NCI-H2196 (cell line): ENCODE data around the gene TASOR.
"Not testable (repeated sequence)": the region's sequence is repeated elsewhere in the genome, so short reads cannot be mapped to it uniquely, and the experiment has no call there.

Experiments used
- DNase-seq: peaks from one replicate; lab custom pipeline; 2025; ENCODE audit not compliant: unreplicated experiment; lab: John Stamatoyannopoulos, UW

The TASOR gene

GRCh38 chr3:56683122-56683817, at the start of gene TASOR:
Gene TASOR, minus strand, starts transcription at chr3:56683265. Its CDS starts 259 bp downstream, at chr3:56683006.
- DNase-seq, result peak; percentile 78

GRCh38 chr3:56732109-56732508, 49.0 kb upstream of the TASOR start:
- DNase-seq, result no peak

GRCh38 chr3:56725175-56725574, 42.1 kb upstream of the TASOR start:
- DNase-seq, result no peak

- no peak for DNase-seq
Measured at GRCh38 chr3:56724676-56725075, 41.6 kb upstream of the TASOR start.

GRCh38 chr3:56720849-56721248, 37.8 kb upstream of the TASOR start:
- DNase-seq, result peak; percentile 9

DNA sequence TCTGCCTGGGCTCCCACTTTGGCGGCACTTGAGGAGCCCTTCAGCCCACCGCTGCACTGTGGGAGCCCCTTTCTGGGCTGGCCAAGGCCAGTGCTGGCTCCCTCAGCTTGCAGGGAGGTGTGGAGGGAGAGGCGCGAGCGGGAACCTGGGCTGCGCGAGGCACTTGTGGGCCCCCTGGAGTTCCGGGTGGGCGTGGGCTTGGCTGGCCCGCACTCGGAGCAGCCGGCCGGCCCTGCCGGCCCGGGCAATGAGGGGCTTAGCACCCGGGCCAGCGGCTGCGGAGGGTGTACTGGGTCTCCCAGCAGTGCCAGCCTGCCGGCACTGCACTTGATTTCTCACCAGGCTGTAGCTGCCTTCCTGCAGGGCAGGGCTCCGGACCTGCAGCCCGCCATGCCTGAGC, 35.7 kb upstream of the TASOR start:
- not testable (repeated sequence) for DNase-seq

DNA sequence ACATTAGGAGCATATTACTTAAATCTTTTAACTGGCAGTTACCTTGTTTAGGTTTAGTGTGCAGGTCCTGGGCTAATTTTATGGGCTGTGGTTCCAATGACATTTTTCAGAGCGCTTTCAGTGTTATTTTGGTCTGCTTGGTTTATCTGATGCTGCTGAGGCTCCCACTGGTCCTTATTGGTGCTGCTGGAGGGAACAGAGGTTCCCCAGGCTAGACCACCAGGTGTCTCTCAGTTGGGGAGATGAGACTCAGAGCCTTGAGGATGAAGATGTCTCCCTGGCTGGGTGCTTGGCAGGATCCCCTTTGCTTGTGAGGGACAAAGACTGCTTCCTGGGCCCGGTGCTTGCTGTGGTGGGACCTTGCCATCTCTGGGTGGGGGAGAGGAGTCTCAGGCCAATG, 28.3 kb upstream of the TASOR start:
- DNase-seq, result no peak

- not testable (repeated sequence) for DNase-seq
Measured at GRCh38 chr3:56707412-56707811, 24.3 kb upstream of the TASOR start.

DNA sequence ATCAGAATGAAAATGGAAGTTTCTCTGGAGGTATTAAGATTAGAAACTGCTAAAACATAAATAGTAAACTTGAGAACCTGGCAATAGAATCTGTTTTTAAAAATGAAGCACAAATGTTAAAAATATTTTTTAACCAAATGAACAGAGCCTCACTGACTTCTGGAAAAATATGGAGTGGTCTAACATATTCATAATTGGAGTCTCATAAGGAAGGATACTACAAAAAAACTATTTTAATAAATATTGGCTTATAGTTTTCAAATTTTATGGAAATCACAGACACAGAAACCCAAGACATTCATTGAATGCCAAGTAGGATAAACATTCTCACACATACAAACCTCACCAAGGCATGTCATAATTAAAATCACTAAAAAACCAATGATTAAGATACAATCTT, 23.6 kb upstream of the TASOR start:
- no peak for DNase-seq

DNA sequence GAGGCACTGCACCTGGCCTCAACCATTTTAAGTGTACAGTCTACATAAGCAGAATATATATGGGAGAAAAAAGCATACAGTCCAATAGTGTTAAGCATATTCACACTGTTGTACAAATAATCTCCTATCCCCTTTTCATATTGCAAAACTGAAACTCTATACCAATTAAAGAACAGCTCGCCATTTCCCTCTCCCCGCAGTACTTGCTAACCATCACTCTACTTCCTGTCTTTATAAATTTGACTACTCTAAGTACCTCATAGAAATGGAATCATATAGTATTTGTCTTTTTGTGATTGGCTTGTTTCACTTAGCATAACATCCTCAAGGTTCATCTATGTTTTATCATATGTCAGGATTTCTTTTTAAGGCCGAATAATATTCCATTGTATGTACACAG, 21.6 kb upstream of the TASOR start:
- DNase-seq, result no peak

DNA sequence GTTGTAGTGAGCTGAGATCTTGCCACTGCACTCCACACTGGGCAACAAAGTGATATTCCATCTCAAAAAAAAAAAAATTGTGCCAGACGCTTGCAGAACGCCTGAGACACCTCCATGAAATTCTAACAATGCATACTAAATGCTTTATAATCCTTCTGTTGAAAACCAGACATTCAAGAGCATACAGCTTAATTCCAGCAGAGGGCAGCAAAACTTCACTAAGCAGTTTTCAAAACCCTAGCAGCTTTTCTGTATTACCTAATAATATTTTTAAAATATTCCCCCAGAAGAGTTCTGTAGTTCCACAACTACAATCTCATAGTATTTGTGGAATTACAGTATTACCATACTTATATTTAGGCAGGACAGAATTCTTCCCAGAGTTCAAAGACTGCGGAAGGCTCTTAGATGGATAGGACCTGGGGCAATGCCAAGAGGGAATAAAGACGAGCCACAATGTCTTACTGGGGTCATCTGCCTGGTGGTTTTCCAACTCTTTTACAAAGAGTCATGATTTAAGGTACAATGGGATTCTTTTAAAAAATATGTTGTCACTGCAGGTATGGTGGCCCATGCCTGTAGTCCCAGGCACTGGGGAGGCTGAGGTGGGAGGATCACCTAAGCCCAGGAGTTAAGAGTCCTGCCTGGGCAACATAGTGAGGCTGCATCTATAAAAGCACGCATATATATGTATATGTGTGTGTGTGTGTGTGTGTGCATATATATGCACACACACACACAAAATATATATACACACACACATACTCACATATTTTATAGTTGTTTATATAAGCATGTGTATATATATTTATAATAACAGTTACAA, 19.6 kb upstream of the TASOR start:
- peak; percentile 64 for DNase-seq

DNA sequence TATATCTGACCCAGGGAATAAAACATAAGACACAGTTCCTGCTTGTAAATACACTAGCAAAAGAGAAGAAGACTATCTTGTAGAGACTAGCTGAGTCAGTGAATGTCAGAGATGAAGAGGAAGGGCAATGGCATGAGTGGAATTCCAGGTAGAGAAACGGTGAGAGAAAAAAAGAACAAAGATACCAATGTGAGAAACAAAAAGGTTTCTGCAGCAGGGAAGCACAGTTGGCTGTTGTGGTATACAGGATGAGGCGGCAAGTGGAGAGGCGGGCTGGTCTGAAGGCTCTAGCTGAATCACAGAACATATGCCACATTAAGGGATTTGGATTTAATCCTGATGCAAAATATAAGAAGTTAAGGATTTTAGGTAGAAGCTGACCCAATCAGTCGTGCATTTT, 17.1 kb upstream of the TASOR start:
- DNase-seq, result no peak

- no peak for DNase-seq
Measured at GRCh38 chr3:56694867-56695683, 12.0 kb upstream of the TASOR start.

- DNase-seq, result no peak
Measured at GRCh38 chr3:56693750-56694149, 10.7 kb upstream of the TASOR start.

DNA sequence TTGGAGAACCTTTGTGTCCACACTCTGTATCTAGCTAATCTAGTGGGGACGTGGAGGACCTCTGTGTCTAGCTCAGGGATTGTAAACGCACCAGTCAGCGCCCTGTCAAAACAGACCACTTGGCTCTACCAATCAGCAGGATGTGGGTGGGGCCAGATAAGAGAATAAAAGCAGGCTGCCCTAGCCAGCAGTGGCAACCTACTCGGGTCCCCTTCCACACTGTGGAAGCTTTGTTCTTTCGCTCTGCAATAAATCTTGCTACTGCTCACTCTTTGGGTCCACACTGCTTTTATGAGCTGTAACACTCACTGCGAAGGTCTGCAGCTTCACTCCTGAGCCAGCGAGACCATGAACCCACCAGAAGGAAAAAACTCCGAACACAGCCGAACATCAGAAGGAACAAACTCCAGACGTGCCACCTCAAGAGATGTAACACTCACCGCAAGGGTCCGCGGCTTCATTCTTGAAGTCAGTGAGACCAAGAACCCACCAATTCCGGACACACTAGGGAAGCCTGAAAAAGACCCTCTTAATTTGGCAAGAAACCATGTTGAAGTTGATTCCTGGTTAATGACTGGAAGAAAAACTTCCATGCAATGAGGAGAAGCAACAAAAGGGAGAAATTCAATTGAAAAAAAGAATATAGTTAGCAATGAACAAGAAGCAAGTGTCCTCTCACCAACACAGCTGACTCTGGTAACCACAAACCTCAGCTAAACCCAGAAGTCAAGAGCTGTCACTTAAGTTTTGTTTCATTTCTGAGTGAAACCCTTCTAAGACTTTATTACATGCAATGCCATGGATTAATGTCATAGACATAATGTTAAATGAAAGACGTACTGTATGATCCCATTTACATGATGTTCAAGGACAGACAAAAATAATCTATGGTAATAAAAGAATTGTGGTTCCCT, 9.7 kb upstream of the TASOR start:
- DNase-seq, result not testable (repeated sequence)

- DNase-seq, result not testable (repeated sequence)
Measured at GRCh38 chr3:56692001-56692365, 8.9 kb upstream of the TASOR start.

DNA sequence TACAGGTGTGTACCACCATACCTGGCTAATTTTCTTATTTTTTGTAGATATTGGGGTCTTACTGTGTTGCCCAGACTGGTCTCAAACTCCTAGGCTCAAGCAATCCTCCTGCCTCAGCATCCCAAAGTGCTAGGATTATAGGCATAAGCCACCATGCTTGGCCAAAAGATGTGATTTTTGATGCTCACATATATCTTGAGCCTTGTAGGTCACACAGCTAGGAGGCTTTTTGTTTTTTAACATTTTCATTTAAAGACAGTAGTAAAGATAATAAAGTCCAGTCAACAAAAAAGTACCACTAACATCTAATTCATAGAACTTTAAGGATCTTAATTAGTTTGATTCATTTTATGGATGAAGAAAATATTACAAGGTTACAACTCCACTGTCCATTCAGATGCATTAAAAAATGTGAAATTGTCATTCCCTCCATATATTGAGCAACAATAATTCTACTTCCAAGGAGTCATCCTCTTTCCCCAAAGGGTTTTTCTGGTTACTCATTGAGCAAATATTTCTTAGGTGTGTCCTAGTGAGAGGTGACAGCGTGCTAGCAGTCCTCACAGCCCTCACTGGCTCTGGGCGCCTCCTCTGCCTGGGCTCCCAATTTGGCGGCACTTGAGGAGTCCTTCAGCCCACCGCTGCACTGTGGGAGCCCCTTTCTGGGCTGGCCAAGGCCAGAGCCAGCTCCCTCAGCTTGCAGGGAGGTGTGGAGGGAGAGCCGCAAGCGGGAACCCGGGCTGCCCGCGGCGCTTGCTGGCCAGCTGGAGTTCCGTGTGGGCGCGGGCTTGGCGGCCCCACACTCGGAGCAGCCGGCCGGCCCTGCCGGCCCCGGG, 8.3 kb upstream of the TASOR start:
- DNase-seq, result no peak

DNA sequence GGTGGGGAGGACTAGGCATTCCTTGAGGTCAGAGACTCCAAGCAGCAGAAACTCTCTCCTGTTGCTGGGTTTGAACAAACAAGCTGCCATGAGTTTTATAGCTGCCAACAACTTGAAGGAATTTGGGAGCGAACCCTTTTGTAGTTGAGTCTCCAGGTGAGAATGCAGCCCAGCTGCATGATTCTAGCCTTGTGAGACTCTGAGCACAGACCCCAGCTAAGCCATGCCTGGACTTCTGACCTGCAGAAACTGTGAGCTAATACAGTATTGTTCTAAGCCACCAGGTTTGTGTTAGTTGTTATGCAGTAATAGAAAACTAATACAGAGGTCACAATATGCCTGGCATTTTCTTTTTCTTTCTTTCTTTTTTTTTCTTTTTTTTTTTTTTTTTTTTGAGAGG, 6.2 kb upstream of the TASOR start:
- no peak for DNase-seq

- no peak for DNase-seq
Measured at GRCh38 chr3:56688191-56688590, 5.1 kb upstream of the TASOR start.

DNA sequence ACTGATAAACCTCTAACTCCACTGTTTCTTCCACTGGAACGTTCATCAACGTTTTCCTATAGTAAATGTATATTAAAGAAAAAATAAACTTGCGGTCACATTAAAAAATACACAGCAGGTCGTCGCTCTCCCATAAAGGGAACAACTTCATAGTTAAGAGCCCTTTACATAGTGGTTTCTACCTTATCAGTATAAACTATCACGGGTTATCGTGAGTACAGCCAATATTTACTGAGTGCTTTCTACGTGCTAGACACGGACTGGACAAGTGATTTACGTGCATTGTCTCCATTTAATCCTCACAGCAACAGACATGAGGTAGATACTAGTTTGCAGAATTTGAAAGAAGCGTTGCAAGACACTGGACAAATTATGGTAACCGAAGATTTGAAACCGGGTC, 964 bp upstream of the TASOR start:
- DNase-seq, result no peak
